K562 (cell line): ENCODE results near the gene INSR. TPM values are rescaled to one million over a fixed set of nuclear protein-coding genes. Genes with fewer than 3 reads are reported as not detected.

Experiments
- ATAC-seq: fragments of 200-7000 bp; cut with Tn5 transposase; 3 replicates; pipeline ENCODE4 v1.9.1; 2020; ENCODE audit warnings: moderate library complexity
- BruUV-seq: library from RNA; stranded (reverse); fragments of 400-500 nt; replicated peaks from 2 replicates; lab custom pipeline; 2021; lab: Mats Ljungman, UMichigan
- CTCF ChIA-PET: fragments of 300-600 bp; formaldehyde crosslinking; extraction: SDS; loops from one replicate; lab custom pipeline; 2021; ENCODE audit warnings: low intra/inter-chr PET ratio; lab: Yijun Ruan, JAX
- POLR2A ChIA-PET: fragments of 300-600, 350-650 bp; sonication (Branson Sonifier 250); formaldehyde crosslinking; extraction: SDS; loops from one replicate; lab custom pipeline; 2021; ENCODE audit warnings: antibody characterized with exemption, inconsistent platforms; lab: Yijun Ruan, JAX
- DNase-seq, 4 experiments: peaks; one replicate each; pipeline versions ENCODE4 v3.0.0 to v3.0.0-alpha.2; 2011 to 2018; ENCODE audit warnings: low spot score in 3 of 4, mixed read lengths in 3 of 4; ENCODE audit errors: extremely low read depth in 1 of 4
- FAIRE-seq: peaks from 2 replicates; lab custom pipeline; 2011; peaks lifted over from hg19 to GRCh38; lab: Jason Lieb, UNC
- H2AFZ ChIP-seq: 2 replicates; pipeline ENCODE4 v1.6.0; 2011; ENCODE audit warnings: low read depth, low read length, control low read depth, inconsistent platforms
- H3K27ac ChIP-seq: fragments of 200-600 bp; 3 replicates; pipeline ENCODE4 v1.8.0; 2011; ENCODE audit warnings: low read depth, mild to moderate bottlenecking, control low read depth, inconsistent platforms, low read length, moderate library complexity, mixed read lengths; ENCODE audit errors: extremely low read depth
- H3K27me3 ChIP-seq, 2 experiments: fragments of 300-600 bp in 1 of 2; 2 replicates in 1 of 2; 3 replicates in 1 of 2; pipeline versions ENCODE4 v1.6.0 to v1.8.0; 2011; ENCODE audit warnings: inconsistent platforms in 2 of 2, low read length in 2 of 2, mild to moderate bottlenecking in 1 of 2, mixed read lengths in 1 of 2, moderate library complexity in 1 of 2; ENCODE audit not compliant: control insufficient read depth in 2 of 2, insufficient read depth in 2 of 2
- H3K36me3 ChIP-seq: fragments of 300-600 bp; 3 replicates; pipeline ENCODE4 v1.8.0; 2011; ENCODE audit warnings: mild to moderate bottlenecking, low read length, inconsistent platforms; ENCODE audit not compliant: control insufficient read depth, insufficient read depth
- H3K4me1 ChIP-seq, 2 experiments: fragments of 200-600 bp in 1 of 2; replicated peaks in 1 of 2; 2 replicates in 1 of 2; 3 replicates in 1 of 2; pipeline versions ENCODE4 v1.5.1 to v1.8.0; 2011; ENCODE audit warnings: inconsistent platforms in 2 of 2, low read length in 2 of 2, mild to moderate bottlenecking in 1 of 2, mixed read lengths in 1 of 2, moderate library complexity in 1 of 2; ENCODE audit not compliant: control insufficient read depth in 2 of 2, insufficient read depth in 2 of 2
- H3K4me2 ChIP-seq: 2 replicates; pipeline ENCODE4 v1.6.1; 2011; ENCODE audit warnings: low read length, control low read depth, inconsistent platforms, mixed read lengths; ENCODE audit not compliant: insufficient read depth
- H3K4me3 ChIP-seq: fragments of 200-600 bp; sonication (generic), shearing (Covaris generic); 2 replicates; pipeline ENCODE4 v1.5.1; 2016; ENCODE audit warnings: control low read depth, inconsistent platforms
- H3K79me2 ChIP-seq: fragments of 200-600 bp; 3 replicates; pipeline ENCODE4 v1.8.0; 2011; ENCODE audit warnings: low read length, inconsistent platforms; ENCODE audit not compliant: control insufficient read depth, insufficient read depth
- H3K9ac ChIP-seq, 2 experiments: 2 replicates each; pipeline versions ENCODE4 v1.6.0 to v1.6.1; 2011; ENCODE audit warnings: low read depth in 2 of 2, low read length in 2 of 2, control low read depth in 1 of 2, inconsistent platforms in 1 of 2, mild to moderate bottlenecking in 1 of 2, mixed read lengths in 1 of 2; ENCODE audit not compliant: insufficient read depth in 1 of 2
- H3K9me1 ChIP-seq: one replicate; pipeline ENCODE4 v1.6.0; 2011; ENCODE audit warnings: inconsistent platforms, mild to moderate bottlenecking, low read length, moderate library complexity; ENCODE audit not compliant: control insufficient read depth, insufficient read depth
- H3K9me3 ChIP-seq: replicated peaks from 2 replicates; pipeline ENCODE4 v1.5.1; 2011; ENCODE audit warnings: low read depth, low read length, inconsistent platforms; ENCODE audit not compliant: control insufficient read depth, insufficient read depth
- H4K20me1 ChIP-seq: replicated peaks from 2 replicates; pipeline ENCODE4 v1.6.1; 2011; ENCODE audit warnings: low read length, inconsistent platforms, mixed read lengths; ENCODE audit not compliant: control insufficient read depth, insufficient read depth
- CXXC5 ChIP-seq: fragments of 250-450 bp; sonication (Bioruptor Pico); IDR thresholded peaks from 2 replicates; pipeline ENCODE4 v1.8.0; 2022; ENCODE audit warnings: inconsistent platforms, mild to moderate bottlenecking, moderate library complexity
- ETS1 ChIP-seq: conservative IDR thresholded peaks from 2 replicates; pipeline ENCODE4 v1.6.1; 2011; ENCODE audit warnings: low read depth, mild to moderate bottlenecking, low read length; ENCODE audit not compliant: control insufficient read depth
- JUNB ChIP-seq: fragments of 450-650 bp; formaldehyde crosslinking; conservative IDR thresholded peaks from 2 replicates; pipeline ENCODE4 v1.4.0; 2020; ENCODE audit warnings: mild to moderate bottlenecking
- NFXL1 ChIP-seq: fragments of 450-650 bp; formaldehyde crosslinking; IDR thresholded peaks from 2 replicates; pipeline ENCODE4 v1.4.0; 2021; ENCODE audit warnings: mild to moderate bottlenecking
- RB1 ChIP-seq: fragments of 450-650 bp; IDR thresholded peaks from 2 replicates; pipeline ENCODE4 v1.6.1; 2017; ENCODE audit warnings: low read depth, mild to moderate bottlenecking
- RNF219 ChIP-seq: fragments of 250-450 bp; sonication (Bioruptor Pico); IDR thresholded peaks from 2 replicates; pipeline ENCODE4 v1.5.0; 2022; ENCODE audit warnings: mild to moderate bottlenecking
- ZC3H4 ChIP-seq: sonication (generic); formaldehyde crosslinking; IDR thresholded peaks from 2 replicates; pipeline ENCODE4 v1.9.0; 2021; ENCODE audit warnings: missing genetic modification reagents, borderline replicate concordance
- ZNF592 ChIP-seq: fragments of 450-650 bp; IDR thresholded peaks from 2 replicates; pipeline ENCODE4 v1.6.1; 2017; ENCODE audit warnings: antibody characterized with exemption, mild to moderate bottlenecking
- ZNF766 ChIP-seq: fragments of 200-800 bp; sonication (Bioruptor generic); conservative IDR thresholded peaks from 2 replicates; pipeline ENCODE4 v1.6.1; 2016; ENCODE audit warnings: missing genetic modification characterization, missing compliant biosample characterization
- WGBS: fragments of 100-300 bp; shearing (Covaris generic); methylation state at CpG from one replicate; pipeline ENCODE4 v1.1.6; 2016; ENCODE audit warnings: low coverage, mixed read lengths; ENCODE audit not compliant: insufficient coverage; ENCODE audit errors: missing lambda C conversion rate; 5-methylcytosine and 5-hydroxymethylcytosine counted together
- in situ Hi-C: fragments of 300-500 bp; cut with MboI; formaldehyde crosslinking; loops from 4 replicates; pipeline ENCODE4 v1.15.0; 2018; ENCODE audit warnings: inconsistent platforms, mixed read lengths
- intact Hi-C: fragments of 100-400 bp; cut with micrococcal nuclease; formaldehyde crosslinking; loops from 2 replicates; pipeline ENCODE4 v1.14.2; 2022
- polyA plus RNA-seq, 8 experiments: library from polyadenylated mRNA; depleted of rRNA in 4 of 8; stranded (reverse) in 5 of 8; unstranded in 3 of 8; fragments of >200 nt; fragmentation: Nextera tagmentation in 2 of 8; fragmentation: Illumina TruSeq in 1 of 8; extraction: Ambion mirVana in 2 of 8; extraction: Trizol in 1 of 8; gene quantifications; 2 replicates each; pipeline versions ENCODE4 v1.2.1 to v1.2.3, GENCODE V29; 2011 to 2014; ENCODE audit warnings: inconsistent platforms in 1 of 8, missing spikeins in 1 of 8
- total RNA-seq, 7 experiments: library from RNA; depleted of rRNA in 6 of 7; stranded (reverse); fragments of >200 nt in 6 of 7; fragmentation: Illumina TruSeq in 2 of 7; extraction: Trizol in 2 of 7; gene quantifications; 2 replicates each; pipeline versions ENCODE4 v1.2.1 to v1.2.3, GENCODE V29; 2011 to 2021; ENCODE audit warnings: low replicate concordance in 1 of 7

Gene INSR
- total and polyA plus RNA-seq, 9 of the 15 experiments (the other 6 are each of a cell fraction or from before 2014, with no cell fraction given), result 0.04 to 0.88 (median 0.41) TPM

- H3K4me1 ChIP-seq, result no peaks in the 10 kb centered on the region
- intact Hi-C loops, result no loop called here
- no peak overlapping the region for H3K9ac ChIP-seq
- CTCF ChIA-PET, result no interaction called here
- TF ChIP-seq RB1 (no peak), JUNB (CRISPR knock-in tag) (no peak), NFXL1 (CRISPR knock-in tag) (no peak), ZNF592 (no peak), ZNF766 (CRISPR knock-in tag) (no peak), CXXC5 (CRISPR knock-in tag) (no peak), ZC3H4 (CRISPR knock-in tag) (no peak), ETS1 (no peak), RNF219 (CRISPR knock-in tag) (no peak)
- peaks cover 2 to 14% of the 10 kb centered on the region in 2 experiments; a peak in 2 of 5 replicates for H3K27me3 ChIP-seq
- no peaks in the 10 kb centered on the region for H3K9me3 ChIP-seq
- H3K36me3 ChIP-seq, result no peaks in the 10 kb centered on the region
- no peak overlapping the region for H3K4me3 ChIP-seq
- no peak overlapping the region for H2AFZ ChIP-seq
- FAIRE-seq (no peak), ATAC-seq (no peak), DNase-seq (no peak)
- H3K4me2 ChIP-seq, result no peak overlapping the region
- H4K20me1 ChIP-seq, result no peaks in the 10 kb centered on the region
- no peaks in the 10 kb centered on the region for H3K9me1 ChIP-seq
- in situ Hi-C loops, result no loop called here
- H3K79me2 ChIP-seq, result no peaks in the 10 kb centered on the region
- no TSS peak for BruUV-seq
- POLR2A ChIA-PET, result no interaction called here
- no peak overlapping the region for H3K27ac ChIP-seq
- WGBS, result 0% methylated on average over 6 of the region's 6 CpGs
Observed at GRCh38 chr19:7217861-7218260, 76.4 kb downstream of the INSR start.
